HTERT RPE-1 (cell line): ENCODE results near the gene ALDH9A1.

Experiments
- in situ Hi-C: fragments of 300-500 bp; cut with MboI; formaldehyde crosslinking; loops from 4 replicates; pipeline ENCODE4 v1.14.3; 2020; ENCODE audit warnings: low sequenced_read_pairs

Gene ALDH9A1

DNA sequence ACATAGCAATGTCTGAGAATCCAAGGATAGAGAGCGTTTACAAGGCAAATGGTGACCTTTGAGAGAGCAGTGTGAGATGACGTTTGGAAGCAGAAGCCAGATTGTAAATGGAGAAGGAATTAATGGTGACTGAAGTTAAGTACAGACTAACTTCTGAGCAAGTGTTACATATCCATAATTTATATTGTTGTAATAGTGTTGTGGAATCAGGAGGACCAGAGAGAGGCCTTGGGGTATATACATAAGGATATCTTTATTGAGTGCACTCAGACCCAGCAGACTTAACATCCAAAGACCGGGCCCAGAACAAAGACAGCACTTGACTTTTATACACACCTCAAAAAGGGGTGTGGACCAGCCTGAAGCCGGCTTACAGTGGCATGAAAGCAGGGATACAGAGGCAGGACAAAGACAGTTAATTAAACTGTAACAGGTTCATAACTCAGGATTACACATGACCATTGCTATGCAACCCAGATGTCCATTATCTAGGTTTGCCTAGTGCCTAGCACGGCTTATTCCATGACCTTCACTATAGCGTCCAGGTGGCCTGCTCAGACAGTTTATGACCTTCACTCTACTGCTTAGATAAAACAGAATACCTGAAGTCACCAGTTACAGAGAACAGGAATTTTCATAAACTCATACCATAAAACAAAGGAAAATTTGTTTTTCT lies 70.1 kb downstream of the ALDH9A1 start:
- in situ Hi-C loops = no loop called here

DNA sequence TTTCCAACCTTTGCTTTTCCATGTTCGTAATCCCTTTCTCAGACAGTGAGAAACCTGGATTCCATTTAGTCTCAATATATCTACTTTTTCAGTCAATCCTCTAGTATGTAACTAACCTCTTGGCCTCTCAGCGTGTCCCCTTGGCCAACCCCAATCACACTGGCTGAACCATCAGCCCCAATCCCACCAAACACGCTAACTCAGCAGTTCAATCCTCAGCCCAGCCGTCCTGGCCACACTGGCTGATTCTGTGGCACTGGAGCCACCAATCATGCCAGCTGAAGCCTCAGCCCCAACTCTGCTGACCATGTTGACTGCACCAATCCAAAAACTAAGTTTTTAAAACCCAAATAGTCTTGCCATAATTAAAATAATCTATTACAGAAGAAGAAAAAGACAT lies 73.9 kb downstream of the ALDH9A1 start:
- in situ Hi-C loops = no loop called here

DNA sequence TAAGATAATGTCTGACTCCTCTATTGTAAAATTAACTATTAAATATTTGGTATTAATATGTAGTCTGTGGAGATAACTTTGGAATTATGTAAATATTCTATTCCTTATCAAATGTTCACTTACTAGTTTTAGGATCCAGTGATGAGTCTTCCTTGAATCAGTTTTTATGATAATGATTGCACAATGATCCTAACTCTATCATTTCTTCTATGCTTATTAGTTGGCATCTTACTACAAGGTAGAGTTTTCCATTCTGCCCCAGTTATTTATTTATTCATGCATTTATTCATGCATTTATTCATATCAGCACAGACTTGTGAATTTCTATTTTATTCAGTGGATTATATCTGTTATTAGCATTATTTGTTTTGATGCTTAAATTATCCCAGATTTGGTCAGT lies 74.7 kb downstream of the ALDH9A1 start:
- in situ Hi-C loops = no loop called here

DNA sequence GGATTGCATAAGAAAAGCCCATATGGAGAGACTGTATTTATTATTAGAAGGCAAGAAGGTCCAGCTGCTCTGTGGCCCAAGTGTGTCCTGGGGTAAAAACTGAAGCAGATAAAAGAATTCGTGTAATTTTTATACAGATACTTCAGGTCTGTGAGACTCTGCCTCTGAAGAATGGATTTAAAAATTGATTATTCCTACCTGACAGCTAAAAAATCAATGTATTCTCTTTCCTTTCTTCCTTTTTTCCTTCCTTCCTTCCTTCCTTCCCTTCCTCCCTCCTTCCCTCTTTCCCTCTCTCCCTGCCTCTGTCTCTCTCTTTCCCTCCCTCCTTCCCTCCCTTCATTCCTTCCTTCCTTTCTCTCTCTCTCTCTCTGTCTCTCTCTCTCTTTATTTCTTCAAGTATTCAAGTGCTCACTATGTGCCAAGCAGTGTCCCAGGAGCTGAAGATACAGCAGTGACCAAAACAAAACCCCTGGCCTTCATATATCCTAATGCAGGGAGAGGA lies 78.7 kb downstream of the ALDH9A1 start:
- in situ Hi-C loops = no loop called here

DNA sequence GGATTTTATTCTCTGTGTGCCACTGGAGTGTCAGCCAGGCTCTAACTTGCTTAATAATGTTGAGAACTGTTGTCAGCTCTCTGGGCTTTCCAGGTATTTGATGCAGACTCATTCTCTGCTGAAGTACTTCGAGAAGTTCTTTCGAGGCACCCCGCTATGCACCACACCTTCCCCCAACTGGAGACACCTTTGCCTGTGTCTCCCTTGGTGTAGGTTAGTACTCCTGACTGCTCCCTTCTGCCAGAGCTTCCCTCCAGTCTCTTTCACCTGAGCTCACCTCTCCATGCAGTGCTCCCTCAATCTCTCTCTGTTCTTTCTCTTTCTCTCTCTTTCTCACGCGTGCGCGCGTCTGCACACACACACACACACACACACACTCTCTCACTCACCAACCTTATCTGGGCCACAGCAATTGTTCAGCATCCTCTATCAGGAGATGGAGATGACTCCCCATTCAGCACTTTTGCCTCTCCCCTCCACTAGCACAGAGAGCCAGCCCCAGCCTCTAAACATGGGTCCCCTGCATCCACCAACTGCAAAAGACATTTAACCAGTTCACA lies 81.3 kb downstream of the ALDH9A1 start:
- in situ Hi-C loops = no loop called here

DNA sequence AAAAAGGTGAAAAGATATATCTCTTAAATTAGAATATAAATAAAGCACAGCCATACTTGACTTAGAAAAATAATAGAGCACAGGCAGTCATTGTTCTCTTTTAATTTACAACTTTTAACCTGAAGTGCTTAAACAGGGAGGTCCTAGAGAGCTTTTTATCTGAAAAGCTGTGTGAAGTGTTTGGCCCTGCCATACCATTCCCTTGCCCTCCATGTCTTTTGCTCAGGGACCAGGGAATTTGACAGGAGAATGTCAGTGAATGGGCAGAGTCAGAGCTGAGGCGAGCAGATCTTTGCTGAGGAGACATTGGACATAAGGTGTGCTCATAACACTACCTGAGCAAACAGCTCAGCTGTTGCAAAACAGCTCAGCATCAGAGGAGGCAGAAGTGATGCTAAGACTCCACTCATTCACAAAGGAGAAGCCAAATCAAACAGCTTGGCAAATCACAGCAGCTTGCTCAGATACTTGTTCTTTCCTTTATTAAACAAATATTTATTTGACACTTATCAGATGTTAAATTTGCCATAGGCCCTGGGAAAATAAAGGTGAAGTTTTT lies 82.2 kb downstream of the ALDH9A1 start:
- in situ Hi-C loops = no loop called here
